ENCODE results near the gene GRIA1. TPM values are rescaled to one million over a fixed set of nuclear protein-coding genes. Genes with fewer than 3 reads are reported as not detected.

Gene GRIA1
- polyA plus RNA-seq, 3 donors, result 2.8 to 4.2 (median 3.1) TPM

- no peak for DNase-seq
Measured at GRCh38 chr5:153779836-153780235, 289.4 kb downstream of the GRIA1 start.

- no peak for DNase-seq
Measured at GRCh38 chr5:153780876-153781705, 290.6 kb downstream of the GRIA1 start.

- DNase-seq, result no peak
Measured at GRCh38 chr5:153782589-153783361, 292.3 kb downstream of the GRIA1 start.

DNA sequence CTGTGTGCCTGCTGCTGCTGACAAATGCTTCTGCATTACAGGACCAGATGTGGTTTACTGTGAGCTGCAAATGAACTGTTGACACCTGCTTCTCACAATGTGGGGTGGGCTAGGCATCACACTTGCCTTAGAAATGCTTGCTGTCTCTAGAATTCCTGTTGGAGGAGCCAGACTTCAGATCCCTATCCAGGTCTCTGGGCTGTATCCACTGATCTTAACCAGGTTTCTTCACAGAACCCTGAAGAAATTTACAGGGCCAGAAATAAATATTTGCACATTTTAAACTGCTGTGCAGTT is 292.8 kb downstream of the GRIA1 start:
- DNase-seq, result no peak

GRCh38 chr5:153784277-153784676 is 293.8 kb downstream of the GRIA1 start:
- DNase-seq, result no peak

GRCh38 chr5:153791339-153791738 is 300.9 kb downstream of the GRIA1 start:
- DNase-seq, result no peak

DNA sequence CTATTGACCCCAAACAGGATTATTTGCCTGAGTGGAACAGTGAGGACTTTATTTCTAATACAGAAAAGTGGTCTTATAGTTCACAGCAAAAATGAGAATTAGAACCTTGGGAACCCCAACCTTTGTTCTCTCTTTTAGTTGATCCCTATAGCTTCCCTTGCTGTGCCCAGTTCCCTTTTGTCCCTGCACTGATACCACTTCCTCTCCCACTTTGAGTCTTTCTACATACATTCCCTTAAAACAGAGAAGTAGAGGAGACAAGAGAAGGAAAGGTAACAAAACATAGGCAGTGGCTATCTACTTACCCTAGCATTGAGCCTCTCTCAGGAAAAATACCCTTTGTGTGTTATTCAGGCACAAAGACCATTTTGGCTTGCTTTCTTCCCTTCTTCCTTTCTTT is 301.8 kb downstream of the GRIA1 start:
- no peak for DNase-seq

- no peak for DNase-seq
Measured at GRCh38 chr5:153793699-153794098, 303.2 kb downstream of the GRIA1 start.

DNA sequence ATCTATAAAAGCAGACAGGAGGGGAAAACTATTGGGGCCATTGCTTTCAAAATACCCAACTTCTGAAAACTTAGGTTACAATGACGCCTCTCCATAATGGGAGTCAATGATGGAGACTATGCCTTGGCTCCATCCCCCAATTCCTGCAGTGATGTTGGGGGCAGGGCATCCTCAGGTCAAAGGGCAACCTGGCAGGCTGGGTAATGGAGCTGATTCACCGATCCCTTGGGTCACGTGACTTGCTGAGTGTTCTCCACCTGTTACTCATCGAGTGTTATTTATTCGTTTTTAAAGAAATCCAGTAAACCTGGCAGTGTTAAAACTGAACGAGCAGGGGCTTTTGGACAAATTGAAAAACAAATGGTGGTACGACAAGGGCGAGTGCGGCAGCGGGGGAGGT is 303.9 kb downstream of the GRIA1 start:
- DNase-seq, result no peak

GRCh38 chr5:153796527-153796926 is 306.1 kb downstream of the GRIA1 start:
- DNase-seq, result no peak

DNA sequence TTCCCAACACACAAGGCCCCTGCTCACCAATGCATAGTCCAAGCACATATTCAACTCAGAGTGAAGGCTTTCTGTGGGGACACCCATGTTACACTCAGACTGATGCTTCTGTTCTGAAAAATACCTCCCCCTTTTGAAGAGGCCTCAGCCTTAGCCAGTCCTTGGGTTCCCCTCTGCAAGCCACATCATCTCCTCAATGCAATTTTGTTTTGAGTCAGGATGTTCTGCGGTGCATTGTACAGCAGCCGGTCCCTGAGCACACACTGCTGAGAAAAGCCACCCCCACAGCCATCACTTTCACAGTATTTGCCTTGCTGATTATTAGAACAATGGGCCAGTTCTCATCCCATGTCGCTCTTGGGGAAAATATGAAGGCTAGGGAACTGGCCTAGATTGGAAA is 307.0 kb downstream of the GRIA1 start:
- DNase-seq, result no peak

DNA sequence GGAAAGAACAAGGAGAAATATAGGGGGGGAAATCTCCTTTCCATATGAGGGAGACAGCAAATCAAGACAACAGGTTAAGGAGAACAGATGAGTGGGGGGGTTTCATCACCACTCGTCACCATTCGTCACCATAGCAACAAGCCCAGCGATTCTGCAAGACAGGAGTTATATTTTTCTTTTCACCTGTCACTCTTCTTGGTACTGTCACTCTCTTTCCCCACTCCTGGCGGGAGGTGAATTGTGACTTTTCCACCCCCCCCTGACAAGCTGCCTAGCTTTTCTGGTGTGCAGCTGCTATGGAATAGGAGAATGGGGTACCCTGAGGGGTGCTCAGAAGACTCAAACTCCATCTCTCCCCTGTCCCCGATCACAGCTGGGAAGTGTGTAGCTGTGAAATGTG is 308.4 kb downstream of the GRIA1 start:
- DNase-seq, result no peak

GRCh38 chr5:153799466-153799865 is 309.0 kb downstream of the GRIA1 start:
- DNase-seq, result no peak

GRCh38 chr5:153802050-153802821 is 311.8 kb downstream of the GRIA1 start:
- no peak for DNase-seq

DNA sequence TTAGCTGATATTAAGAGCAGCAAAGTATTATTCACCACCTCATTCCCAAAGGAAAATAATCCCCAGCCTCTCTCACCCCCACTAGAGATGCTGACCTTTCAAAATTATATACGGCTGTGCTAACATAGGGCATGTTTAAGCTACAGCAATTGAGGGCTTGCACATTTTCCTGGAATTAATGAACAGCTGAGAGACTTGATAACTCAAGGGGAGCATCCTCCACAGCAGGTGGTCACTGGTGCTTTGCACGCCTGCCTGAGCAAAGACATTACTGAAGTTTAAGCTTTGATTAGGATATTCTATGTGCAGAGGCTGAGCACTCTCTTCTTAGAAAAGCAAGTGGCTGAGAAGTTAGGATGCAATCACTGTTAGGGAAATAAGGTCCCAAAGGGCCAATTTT is 317.3 kb downstream of the GRIA1 start:
- peak; percentile 9 for DNase-seq

DNA sequence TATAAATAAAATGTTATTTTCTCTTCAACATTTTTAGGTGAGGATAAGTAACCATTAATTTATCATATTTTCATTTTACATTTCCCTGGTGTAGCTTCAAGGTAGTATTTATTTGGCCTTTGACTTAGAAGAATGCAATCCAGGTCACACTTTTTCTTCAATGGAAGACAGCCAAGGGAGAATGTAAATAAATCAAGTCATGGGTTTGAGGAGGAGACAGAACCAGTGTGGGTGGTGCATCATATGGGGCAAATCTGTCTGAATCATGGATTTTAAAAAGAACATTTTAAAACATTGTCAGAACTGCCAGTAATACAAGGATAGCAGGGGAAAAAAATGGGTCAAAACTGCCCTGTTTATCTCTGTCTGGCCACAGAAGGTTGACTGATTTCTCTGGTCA is 318.7 kb downstream of the GRIA1 start:
- DNase-seq, result no peak

DNA sequence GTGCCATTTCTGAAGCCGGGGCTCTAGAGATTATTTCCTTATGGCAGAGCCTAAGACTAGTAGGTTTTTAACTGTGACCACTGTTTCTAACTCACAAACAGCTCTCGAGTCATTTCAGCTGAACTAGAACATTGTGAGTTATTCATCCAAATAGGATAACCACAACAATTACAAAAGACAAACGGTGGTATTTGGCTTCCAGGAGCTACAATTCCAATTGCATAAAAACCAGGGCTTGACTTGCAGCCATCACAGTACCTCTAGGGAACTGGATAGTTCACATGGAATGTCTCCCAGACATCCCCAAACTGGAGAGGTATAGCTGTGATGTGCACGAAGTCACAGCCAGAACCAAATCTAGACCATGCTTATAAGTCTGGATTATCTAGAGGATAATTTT is 323.4 kb downstream of the GRIA1 start:
- DNase-seq, result no peak

- no peak for DNase-seq
Measured at GRCh38 chr5:153816870-153817269, 326.4 kb downstream of the GRIA1 start.

DNA sequence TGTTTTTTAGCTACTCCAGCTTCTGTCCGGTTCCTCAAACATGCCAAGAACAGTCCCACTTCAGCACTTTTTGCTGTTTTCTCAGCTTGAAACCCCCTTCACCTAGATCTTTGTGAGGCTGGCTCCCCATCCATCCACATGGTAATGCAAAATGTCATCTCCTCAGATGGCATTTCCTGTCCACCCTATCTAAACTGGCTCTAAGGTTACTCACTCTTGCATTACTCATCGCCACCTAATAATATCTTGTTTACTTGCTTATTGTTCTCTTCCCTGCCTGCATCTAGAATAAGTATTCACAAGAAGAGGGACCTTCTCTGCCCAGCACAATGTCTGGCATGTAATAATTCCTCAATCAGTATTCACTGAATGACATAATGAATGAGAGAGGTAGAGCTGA is 328.2 kb downstream of the GRIA1 start:
- DNase-seq, result no peak

- no peak for DNase-seq
Measured at GRCh38 chr5:153823036-153823435, 332.6 kb downstream of the GRIA1 start.

- no peak for DNase-seq
Measured at GRCh38 chr5:153824909-153825308, 334.4 kb downstream of the GRIA1 start.

DNA sequence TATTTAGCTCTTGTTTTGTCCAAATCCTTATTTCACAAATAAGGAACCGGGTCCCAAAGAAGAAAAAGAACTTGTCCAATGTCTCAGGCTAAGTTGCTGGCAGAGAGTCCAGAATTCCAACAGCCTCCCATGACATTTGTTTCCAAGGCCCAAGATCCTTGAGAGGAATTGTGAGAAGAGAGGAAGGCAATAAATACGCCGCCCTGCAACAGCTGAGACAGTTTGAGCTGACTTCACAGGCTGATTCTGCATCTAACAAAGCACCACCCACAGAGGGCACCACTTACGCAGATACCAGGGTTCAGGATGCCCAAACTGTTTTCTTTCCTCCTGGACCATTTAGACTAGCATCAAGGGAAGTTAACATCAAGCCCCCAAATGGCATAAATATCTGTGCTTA is 336.9 kb downstream of the GRIA1 start:
- DNase-seq, result no peak

All from renal pelvis (tissue), 4 donors.